ENCODE data around the gene ANKK1. TPM values are rescaled to one million over a fixed set of nuclear protein-coding genes. Genes with fewer than 3 reads are reported as not detected.

ANKK1 gene
- total and polyA plus RNA-seq, 9 of the 15 experiments (the other 6 are each of a cell fraction or from before 2014, with no cell fraction given) = not detected

DNA sequence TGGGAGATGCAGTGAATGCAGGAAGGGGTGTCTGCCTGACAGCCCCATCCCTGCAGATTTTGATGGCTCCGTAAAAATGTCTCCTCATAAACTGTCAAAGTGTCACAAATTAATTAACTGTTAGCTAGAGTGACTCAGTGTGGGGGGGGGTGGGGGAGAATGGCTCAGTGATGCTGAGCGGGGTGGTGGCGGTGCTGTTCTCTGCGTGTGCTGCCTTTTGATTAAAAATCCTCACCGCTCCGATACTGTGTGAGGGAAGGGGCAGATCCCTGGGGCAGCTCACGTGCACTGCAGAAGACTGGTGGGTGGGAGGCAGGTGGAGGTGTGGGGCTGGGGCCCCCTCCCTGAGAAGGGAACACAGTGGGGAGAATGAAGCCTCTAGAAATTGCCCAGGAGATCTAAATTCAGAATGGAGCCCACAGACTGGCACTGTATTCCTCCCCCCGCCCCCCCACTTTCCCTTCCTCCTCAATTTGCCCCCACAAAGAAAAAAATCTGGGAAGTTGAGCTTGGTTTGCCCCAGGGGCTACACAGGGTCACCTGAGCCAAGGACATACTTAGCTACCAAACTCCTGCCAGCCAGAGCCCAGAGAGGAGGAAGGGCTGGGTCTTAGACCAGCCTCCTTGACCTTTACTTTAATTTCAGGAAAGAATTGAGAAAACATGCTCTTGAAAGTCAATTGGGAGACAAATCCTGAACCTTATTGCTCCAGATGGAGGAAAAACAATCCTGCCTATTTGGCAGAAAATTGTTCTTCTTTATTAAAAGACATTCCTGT lies 47.8 kb downstream of the ANKK1 start (continued):
- TF ChIP-seq, protein P1, sequence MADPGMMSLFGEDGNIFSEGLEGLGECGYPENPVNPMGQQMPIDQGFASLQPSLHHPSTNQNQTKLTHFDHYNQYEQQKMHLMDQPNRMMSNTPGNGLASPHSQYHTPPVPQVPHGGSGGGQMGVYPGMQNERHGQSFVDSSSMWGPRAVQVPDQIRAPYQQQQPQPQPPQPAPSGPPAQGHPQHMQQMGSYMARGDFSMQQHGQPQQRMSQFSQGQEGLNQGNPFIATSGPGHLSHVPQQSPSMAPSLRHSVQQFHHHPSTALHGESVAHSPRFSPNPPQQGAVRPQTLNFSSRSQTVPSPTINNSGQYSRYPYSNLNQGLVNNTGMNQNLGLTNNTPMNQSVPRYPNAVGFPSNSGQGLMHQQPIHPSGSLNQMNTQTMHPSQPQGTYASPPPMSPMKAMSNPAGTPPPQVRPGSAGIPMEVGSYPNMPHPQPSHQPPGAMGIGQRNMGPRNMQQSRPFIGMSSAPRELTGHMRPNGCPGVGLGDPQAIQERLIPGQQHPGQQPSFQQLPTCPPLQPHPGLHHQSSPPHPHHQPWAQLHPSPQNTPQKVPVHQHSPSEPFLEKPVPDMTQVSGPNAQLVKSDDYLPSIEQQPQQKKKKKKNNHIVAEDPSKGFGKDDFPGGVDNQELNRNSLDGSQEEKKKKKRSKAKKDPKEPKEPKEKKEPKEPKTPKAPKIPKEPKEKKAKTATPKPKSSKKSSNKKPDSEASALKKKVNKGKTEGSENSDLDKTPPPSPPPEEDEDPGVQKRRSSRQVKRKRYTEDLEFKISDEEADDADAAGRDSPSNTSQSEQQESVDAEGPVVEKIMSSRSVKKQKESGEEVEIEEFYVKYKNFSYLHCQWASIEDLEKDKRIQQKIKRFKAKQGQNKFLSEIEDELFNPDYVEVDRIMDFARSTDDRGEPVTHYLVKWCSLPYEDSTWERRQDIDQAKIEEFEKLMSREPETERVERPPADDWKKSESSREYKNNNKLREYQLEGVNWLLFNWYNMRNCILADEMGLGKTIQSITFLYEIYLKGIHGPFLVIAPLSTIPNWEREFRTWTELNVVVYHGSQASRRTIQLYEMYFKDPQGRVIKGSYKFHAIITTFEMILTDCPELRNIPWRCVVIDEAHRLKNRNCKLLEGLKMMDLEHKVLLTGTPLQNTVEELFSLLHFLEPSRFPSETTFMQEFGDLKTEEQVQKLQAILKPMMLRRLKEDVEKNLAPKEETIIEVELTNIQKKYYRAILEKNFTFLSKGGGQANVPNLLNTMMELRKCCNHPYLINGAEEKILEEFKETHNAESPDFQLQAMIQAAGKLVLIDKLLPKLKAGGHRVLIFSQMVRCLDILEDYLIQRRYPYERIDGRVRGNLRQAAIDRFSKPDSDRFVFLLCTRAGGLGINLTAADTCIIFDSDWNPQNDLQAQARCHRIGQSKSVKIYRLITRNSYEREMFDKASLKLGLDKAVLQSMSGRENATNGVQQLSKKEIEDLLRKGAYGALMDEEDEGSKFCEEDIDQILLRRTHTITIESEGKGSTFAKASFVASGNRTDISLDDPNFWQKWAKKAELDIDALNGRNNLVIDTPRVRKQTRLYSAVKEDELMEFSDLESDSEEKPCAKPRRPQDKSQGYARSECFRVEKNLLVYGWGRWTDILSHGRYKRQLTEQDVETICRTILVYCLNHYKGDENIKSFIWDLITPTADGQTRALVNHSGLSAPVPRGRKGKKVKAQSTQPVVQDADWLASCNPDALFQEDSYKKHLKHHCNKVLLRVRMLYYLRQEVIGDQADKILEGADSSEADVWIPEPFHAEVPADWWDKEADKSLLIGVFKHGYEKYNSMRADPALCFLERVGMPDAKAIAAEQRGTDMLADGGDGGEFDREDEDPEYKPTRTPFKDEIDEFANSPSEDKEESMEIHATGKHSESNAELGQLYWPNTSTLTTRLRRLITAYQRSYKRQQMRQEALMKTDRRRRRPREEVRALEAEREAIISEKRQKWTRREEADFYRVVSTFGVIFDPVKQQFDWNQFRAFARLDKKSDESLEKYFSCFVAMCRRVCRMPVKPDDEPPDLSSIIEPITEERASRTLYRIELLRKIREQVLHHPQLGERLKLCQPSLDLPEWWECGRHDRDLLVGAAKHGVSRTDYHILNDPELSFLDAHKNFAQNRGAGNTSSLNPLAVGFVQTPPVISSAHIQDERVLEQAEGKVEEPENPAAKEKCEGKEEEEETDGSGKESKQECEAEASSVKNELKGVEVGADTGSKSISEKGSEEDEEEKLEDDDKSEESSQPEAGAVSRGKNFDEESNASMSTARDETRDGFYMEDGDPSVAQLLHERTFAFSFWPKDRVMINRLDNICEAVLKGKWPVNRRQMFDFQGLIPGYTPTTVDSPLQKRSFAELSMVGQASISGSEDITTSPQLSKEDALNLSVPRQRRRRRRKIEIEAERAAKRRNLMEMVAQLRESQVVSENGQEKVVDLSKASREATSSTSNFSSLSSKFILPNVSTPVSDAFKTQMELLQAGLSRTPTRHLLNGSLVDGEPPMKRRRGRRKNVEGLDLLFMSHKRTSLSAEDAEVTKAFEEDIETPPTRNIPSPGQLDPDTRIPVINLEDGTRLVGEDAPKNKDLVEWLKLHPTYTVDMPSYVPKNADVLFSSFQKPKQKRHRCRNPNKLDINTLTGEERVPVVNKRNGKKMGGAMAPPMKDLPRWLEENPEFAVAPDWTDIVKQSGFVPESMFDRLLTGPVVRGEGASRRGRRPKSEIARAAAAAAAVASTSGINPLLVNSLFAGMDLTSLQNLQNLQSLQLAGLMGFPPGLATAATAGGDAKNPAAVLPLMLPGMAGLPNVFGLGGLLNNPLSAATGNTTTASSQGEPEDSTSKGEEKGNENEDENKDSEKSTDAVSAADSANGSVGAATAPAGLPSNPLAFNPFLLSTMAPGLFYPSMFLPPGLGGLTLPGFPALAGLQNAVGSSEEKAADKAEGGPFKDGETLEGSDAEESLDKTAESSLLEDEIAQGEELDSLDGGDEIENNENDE (IDR thresholded peaks at IDR 0.05; ENCODE audit: low read depth, low read length) = no peak
- TF ChIP-seq, protein P2, sequence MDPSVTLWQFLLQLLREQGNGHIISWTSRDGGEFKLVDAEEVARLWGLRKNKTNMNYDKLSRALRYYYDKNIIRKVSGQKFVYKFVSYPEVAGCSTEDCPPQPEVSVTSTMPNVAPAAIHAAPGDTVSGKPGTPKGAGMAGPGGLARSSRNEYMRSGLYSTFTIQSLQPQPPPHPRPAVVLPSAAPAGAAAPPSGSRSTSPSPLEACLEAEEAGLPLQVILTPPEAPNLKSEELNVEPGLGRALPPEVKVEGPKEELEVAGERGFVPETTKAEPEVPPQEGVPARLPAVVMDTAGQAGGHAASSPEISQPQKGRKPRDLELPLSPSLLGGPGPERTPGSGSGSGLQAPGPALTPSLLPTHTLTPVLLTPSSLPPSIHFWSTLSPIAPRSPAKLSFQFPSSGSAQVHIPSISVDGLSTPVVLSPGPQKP (CRISPR knock-in tag; IDR thresholded peaks at IDR 0.05) = no peak
- TF ChIP-seq HDAC1 (IDR thresholded peaks at IDR 0.05) = no peak
- TF ChIP-seq SOX6 (IDR thresholded peaks at IDR 0.05) = no peak
- no peak for TF ChIP-seq E2F3 (CRISPR knock-in tag; IDR thresholded peaks at IDR 0.05)
- TF ChIP-seq C11orf30 (IDR thresholded peaks at IDR 0.05; ENCODE audit: low read depth) = no peak
- no peak for TF ChIP-seq MAFF (IDR thresholded peaks at IDR 0.05; ENCODE audit: low read length)
- TF ChIP-seq CHD2 (IDR thresholded peaks at IDR 0.05; ENCODE audit: low read depth, low read length) = no peak
- no peak for TF ChIP-seq SNIP1 (IDR thresholded peaks at IDR 0.05; ENCODE audit: low read depth)
- no peak for TF ChIP-seq NFE2L1 (tag; IDR thresholded peaks at IDR 0.05; ENCODE audit: borderline replicate concordance, low read depth)
- TF ChIP-seq RCOR1 (IDR thresholded peaks at IDR 0.05; ENCODE audit: borderline replicate concordance in 1 of 2, low read depth in 2 of 2, low read length in 2 of 2) = no peak
- TF ChIP-seq ZKSCAN8 (CRISPR knock-in tag; IDR thresholded peaks at IDR 0.05) = no peak
- no peak for TF ChIP-seq ZNF174 (CRISPR knock-in tag; IDR thresholded peaks at IDR 0.05)
- TF ChIP-seq ETV1 (tag; conservative IDR thresholded peaks at IDR 0.05; ENCODE audit: low read depth) = no peak
